NCI-H1092 treated with DMSO at 0.1 percent for 48 hours (cell line): ENCODE results near the gene PPP1R16B.
A peak's percentile ranks its signal among the peaks of the same experiment; 100 is the strongest.

ENCODE experiments used
- DNase-seq: peaks from one replicate; lab custom pipeline; 2025; lab: John Stamatoyannopoulos, UW

PPP1R16B gene

DNA sequence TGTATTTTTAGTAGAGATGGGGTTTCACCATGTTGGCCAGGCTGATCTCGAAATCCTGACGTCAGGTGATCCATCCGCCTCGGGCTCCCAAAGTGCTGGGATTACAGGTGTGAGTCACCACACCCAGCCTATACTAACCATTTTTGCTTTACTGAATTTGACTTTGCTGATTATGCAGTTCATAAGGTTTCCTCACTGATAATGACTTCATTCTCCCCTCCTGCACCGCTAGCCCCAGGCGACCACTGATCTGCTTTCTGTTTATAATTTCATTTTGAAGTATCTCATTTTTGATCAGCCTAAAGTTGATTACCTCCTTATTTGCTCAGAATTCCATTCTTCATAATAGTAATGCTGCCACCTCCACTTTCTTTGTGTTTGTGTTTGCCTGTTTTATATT is 72.0 kb downstream of the PPP1R16B start:
- DNase-seq = no peak

DNA sequence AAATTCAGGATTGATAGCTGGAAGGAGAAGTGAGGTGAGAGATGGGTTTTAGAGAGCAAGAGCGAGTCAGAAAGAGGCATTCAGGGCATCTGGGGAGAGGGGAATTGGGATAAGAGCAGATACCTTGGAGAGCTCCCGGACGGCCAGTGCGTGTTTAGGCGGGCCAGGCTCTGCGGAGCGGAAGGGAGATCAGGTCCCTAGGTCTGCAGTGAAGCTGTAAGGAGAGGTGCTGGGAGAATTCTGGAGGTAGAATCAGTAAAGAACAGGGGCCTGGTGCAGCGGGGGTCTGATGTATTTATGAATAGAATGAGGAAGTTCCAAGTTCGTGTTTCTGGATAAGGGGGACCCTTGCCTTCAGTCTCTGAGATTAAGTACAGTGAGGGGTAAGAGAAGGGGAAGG is 73.4 kb downstream of the PPP1R16B start:
- DNase-seq = no peak

DNA sequence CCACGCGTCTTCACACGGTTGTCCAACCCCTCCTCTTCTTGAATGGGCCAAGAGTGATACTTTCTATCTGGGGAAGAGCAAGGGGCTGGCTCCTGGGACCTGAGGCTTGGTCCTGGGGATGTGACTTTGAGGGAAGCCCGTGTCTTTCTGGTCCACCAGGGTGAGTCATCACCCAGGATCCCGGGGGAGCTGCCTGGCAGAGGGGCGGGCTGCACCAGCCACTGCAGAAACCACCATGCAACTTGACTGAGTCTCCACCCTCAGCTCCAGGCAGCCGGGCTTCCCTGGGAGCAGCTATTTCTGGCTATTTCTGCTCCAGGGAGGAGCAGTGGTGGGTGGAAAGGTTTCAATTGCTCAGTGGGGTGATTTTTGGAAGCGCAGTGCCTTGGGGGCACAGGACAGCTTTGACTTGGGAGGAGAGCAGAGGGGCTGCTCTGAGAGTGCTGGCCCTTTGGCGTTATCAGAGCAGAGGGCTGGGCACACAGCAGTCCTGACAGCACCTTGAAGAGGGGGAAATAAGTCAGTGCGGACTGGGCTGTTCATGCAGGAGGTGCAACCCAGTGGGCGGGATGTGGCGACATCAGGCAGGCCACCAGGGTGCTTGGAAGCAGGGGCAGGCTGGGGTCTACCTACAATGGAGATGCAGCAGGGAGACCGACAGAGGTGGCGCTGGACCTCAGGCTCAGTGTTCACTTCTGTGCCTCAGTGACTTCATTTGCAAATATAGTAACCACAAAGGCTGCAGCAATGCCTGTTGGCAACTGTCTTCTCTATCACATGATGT is 75.6 kb downstream of the PPP1R16B start:
- no peak for DNase-seq

DNA sequence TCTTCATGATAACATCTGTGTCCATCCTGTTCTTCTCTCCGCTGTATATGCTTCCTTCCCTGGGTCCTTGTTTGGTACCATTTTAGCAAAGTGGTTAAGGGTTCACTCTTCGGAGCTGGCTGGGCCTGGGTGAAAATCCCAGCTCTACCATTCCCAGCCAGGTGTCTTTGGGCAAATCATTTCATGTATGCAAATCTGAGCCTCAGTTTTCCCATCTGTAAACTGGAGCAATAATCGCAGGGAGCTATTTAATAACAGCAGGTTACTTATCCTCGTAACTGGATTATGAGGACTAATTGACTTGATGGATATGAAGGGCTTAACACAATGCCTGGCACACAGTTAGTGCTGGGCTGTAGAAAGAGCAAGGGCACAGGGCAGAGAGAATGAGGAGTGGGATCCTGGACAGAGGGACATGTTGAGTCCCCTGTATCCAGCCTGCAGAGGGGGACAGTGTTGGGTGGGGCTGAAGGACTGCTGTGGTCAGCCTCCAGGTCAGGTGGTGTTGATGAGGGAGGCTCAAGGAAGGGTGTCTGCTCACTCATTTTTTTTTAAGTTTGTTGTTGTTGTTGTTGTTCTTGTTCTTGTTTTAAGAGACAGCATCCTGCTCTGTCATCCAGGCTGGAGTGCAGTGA is 76.4 kb downstream of the PPP1R16B start:
- DNase-seq = no peak

DNA sequence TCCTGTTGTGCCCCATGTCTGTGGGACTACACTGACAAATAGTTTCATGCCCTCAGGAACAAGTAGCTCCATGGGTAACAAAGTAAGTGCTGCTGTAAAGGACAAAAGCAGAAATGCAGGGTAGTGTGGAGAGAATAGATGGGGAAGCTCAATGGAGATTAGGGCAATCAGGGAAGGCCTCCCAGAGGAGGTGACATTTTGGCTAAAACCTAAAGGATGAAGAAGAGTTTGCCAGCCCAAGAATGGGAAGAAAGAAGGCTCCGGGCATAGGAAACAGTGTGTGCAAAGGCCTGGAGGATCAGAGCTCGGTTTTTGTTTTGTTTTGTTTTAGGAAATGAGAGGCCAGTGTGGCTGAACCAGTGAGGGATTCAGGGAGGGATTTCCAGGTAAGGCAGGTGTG is 77.1 kb downstream of the PPP1R16B start:
- DNase-seq = no peak

DNA sequence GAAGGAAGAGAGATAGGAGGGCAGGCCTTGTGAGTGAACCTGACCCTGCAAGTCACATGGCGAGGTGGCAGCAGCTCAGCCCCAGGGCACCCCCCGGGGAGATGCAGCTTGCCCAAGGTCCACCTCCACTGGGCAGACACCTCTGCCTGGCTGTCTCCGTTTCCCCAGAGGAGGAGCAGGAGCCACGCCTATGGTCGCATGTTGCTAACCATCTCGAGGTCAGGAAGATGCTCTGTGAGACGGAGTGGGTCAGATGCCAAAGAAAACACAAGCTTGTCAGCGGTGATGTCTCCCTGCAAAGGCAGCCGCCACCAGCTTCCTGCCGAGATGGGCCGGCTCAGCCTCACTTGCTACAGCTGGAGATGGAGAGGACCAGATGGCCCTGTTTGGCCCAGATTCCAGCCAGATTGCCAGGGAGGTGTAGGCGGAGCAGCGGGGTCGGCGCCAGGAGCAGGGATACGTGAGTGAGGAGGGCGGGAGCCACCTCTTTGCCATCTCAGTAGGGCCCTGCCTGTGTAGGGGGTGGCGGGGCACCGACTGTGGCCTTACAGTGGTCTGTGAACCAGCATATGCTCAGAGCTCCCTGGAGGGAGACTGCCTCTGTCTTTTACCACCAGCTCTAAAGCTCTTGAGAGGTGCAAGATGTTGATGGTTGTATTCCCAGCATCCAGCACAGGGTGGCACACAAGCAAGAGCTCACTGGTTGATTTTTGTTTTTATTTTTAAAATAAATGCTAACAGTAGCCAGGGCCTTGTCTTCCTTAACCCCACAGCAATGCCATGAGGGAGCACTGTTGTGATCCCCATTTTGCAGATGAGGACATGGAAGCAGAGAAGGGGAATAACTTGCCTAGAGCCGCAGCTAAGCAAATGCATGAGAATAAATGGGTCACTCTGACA is 77.8 kb downstream of the PPP1R16B start:
- DNase-seq = peak; percentile 87

DNA sequence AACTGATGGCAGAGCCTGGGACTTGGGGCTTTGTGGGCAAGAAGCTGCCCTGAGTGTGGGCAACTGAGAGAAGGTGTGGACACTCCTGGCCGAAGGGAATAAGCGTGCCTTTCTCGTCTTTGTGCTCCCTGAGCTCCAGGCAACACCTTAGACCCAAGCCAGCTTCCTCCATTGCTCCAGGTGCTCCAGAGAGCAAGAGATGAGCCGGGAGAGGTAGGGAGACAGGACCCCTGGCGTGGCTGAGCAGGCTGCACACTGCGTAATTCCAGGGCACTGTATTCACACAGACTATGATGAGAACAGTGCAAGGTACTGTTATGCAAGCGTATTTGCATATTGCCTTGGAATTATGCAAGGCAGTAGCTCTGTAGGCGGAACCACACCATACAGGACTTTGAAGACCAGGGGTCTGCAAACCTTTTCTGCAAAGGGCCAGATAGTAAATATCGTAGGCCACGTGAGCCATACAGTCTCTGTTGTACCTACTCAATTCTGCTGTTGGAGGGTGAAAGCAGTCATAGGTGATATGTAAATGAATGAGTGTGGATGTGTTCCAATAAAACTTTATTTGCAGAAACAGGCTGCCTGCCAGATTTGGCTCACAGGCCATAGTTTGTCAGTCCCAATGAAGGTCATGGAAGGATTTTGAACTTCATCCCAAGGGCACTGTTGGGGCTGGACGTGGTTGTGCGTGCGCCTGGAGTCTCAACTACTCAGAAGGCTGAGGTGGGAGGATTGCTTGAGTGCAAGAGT is 78.7 kb downstream of the PPP1R16B start:
- no peak for DNase-seq

DNA sequence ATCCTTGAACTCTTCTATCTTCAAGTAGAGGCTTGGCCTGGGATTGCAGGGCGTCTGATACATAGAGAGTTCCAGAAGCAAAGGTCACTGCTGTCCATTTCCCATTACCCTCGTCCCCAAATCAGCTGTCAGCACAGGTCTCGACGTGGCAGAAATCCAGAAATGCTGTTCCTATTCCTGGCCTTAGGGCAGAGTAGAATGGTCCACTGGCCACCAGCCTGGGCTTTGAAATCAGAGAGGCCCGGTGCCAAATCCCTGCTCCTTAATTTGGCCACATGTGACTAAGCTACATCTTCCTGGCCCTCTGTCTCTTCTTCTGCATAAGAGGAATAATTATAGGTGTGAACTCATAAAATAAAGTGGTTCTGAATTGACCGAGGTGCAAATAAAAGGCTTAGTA is 79.9 kb downstream of the PPP1R16B start:
- no peak for DNase-seq

DNA sequence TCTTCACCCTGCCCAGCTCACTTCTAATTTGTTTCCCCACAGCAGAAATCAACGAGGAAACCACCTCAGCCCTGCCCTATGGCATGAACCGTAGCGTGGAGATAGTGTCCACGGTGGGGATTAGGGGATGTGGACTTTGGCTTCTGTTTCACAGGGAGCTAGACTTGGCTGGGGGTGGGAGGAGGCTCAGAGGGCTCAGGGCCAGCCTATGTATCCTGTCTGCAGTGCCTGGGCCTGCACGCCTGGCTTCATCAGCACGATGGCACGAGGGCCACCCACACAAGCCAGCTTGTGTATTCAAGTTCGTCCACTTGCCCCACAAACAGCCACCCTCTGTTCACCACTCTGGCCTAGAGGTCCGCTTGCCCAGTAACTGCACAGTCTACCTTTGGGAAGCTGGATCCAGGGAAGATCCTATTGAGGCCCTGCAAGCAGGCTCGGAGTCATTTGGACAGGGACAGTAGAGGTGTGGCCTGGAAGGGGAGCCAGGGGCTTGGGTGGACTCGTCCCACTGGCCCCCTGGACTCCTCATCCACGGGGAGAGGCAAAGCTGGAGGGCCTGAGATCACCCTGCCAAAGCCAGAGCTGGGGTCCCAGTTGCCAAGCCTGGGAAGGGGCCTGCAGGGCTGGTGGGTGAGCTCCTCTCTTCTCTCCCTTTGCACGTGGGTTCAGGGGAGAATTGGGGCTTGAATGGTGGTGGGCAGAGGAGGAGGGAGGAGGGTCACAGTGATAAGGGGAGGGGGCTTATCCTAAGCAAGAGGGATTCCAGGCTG is 82.7 kb downstream of the PPP1R16B start:
- no peak for DNase-seq

DNA sequence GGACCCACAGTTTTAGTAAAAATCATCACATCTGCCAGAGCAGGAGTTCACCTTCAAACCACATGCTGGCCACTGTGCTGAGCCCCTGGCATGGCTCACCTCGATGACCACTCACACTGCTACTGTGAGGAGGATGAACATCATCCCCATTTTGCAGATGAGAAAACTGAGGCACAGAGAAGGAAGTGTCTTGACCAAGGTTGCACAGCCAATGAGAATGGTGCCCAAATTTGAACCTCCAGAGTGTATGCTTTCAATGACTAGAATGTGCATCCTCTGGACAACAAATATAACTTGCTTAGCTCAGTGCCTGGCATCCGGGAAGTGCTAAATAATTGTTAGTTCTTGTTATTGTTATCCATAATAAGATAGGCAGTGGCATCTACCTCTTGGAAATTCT is 83.6 kb downstream of the PPP1R16B start:
- no peak for DNase-seq

DNA sequence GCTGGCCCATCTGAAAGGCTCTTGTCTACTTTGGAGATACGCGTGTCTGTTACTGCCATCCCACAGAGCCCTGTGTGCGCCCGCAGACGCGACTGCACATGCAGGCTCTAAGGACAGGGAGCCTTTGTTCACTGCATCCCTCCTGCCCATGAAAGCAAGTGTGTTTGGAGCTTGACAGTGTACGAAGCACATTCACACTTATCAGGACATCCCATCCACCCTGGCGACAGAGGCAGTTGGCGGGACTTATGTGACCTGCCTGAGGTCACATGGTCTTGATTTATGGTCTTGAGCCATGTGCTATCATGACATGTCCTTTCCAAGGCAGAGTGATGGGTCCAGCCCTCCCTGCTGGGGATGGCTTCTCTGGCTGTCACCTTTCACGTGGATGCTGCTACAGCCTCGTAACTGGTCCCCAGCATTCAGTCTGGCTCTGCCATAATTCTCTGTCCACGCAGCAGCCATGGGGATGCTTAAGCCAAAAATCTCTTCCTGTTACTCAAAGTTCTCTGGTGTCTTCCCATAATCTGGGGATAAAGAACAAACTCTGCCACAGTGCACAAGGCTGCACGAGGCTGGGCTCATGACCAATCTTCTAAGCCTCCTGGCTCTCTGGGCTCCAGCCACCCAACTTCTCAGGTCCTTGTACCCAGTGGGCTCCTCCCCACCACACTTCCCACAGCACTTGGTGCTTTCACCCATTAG is 84.4 kb downstream of the PPP1R16B start:
- DNase-seq = no peak

DNA sequence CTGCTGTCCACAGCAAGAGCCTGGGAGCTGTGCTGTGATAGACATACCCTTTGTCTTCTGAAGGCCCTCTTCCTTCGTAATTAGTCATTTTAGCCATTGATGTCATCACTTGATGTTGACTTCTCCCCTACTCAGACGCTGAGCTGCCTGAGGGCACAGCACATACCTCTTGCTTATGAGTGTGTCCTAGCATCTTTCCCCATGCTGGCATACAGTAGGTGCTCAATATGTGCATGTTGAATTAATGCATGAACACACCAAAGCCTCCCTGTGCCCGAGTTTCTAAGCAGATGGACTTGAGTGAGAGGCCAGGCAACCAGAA is 85.0 kb downstream of the PPP1R16B start:
- DNase-seq = no peak

DNA sequence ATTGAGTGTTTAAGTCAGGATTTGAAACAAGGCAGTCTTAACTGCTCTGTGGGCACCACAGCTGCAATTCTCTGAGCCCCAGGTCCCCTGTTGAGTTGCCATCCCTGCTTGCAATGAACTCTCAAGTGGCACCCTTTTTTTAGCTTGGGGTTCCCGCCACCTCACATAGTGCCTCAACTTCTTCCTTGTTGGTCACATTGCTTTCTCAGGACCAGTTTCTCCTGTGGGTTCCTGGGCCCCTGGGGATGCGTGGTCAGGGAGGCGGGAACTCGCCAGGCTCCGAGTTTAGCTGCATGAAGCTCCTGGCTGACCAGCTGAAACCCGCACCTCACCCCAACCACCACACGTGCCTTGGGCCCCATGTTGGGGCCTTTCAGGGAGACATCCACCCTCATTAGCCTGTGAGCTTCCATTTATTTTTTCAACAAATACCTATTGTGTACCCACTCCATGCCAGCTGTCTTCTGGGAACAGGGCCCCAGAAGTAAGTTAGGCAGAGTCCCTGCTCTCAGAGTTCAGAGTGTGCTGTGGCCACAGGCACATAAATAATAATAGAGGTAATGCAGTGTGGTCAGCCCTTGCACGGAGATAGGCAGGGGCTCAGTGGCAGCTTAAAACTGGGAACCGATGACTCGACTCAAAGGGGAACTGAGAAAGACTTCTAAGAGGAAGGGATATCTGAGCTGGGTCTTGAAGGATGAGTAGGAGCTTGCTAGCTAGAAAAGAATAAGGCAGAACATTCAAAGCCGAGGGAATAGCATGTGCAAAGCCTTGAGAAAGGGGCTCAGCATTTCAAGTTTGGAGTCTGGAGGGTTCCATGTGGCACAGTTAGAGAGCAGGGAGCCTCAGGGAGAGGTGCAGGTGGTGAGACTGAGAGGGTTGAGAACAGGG is 86.8 kb downstream of the PPP1R16B start:
- no peak for DNase-seq

DNA sequence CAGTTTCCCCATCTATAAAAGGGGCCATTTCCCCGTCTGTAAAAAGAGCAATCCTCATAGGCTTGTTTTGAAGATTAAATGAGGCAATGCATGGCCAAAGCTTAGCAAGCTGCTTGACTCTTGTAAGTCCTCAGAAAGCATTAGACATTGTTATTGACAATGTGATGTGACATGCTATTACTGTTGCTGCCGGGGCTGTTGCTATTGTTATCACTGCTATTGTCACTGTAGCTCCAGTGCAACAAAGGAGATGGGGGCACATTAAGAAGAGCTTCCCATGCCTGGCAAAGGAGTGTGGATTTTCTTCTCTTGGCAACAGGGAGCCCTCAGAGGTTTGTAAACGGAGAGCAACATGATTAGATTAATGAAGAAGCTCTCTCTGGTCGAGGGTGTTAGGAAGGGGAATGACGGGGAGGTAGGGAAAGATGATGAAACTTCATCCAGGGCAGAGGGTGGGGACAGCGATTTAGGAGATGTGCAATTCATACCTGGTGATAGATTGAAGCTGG is 87.6 kb downstream of the PPP1R16B start:
- DNase-seq = no peak

DNA sequence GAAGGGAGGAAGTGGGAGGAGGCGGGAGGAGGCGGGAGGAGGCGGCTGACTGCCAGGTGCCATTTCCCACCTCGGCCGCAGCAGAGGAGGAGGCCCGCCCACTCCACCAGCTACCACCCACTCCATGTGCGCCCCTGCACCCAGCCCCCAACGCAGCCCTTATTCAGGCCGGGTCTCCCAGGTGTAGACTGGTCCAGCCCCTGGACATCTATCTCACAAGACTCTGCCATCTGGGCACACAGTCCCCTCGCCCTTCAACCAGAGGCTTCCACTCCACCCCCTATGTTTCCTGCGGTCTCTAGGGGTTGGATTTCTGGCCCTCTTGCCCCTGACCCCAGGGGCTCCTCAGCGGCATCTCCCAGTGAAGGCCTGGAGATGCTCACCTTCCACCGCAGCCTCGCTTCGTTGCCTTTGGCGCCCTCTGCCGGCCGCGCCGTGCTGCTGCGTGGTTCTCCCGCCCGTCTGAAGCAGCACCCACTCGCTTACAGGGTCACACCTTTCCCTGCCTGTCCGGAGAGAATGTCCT is 88.1 kb downstream of the PPP1R16B start:
- peak; percentile 66 for DNase-seq

DNA sequence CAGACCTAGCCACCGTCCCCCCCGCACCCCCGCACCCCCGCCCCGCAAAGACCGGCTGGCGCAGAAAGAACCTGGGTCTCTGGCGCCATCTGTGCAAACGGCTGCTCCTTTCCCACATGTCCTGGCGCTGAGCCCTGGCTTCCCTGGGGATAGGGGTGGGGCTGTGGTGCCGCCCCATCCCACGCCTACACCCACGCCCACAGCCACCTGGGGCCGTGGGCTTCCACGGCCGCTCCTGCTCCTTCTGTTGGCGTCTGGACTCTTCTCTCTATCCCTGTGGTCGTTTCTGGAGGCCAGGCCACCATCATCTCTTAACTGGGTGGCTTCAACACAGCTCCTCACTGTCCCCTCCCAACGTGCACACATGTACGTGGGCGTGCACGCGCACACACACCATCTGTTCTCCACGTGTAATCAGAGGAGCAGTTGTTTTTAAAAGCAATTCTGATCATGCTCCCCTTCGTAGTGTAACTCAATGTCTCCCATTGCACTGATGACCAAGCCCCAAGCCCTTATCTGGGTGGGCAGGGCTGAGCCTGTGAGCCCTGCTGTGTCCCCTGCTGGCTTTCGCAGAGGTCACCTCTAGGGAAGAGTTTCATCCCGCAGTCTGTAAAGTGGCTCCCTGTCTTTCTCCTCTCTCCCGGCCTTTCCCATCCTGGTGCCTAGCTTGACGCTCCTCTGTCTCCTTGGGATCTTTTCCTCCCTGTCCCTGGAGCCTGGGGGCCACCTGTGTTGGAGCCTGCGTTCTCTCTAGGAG is 88.8 kb downstream of the PPP1R16B start:
- DNase-seq = no peak

DNA sequence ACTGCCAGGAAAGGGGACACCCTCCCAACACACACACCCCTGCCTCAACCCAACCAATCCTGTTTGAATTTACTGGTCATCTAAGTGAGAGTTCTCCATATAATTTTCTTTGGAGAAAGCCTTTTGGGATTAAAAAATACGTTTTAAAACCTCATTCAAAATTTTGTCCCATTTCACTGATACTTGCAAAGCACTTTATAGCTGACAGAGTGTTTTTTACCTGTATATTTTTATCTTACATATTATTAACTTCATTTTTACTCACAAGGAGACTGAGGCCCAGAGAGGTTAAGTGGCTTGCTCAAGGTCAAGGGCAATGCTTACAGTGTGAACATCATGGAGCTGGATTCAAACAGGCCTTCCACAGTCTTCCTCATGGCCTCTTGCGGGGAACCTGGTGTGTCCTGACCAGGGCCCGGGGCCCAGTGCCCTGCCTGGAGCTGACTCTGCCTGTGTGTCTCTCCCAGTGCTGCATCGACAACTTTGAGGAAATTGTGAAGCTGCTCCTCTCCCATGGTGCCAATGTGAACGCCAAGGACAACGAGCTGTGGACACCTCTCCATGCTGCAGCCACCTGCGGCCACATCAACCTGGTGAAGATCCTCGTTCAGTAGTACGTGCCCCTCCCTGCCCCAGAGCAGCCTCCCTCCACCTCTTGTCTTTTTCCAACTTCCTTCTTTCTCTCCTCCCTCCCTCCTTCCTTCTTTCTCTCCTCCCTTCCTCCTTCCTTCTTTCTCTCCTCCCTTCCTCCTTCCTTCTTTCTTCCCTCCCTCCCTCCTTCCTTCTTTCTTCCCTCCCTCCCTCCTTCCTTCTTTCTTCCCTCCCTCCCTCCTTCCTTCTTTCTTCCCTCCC is 89.8 kb downstream of the PPP1R16B start:
- DNase-seq = no peak
